ENCODE measurements around the gene PPOX.
A peak's percentile ranks its signal among the peaks of the same experiment; 100 is the strongest.

Gene PPOX

DNA sequence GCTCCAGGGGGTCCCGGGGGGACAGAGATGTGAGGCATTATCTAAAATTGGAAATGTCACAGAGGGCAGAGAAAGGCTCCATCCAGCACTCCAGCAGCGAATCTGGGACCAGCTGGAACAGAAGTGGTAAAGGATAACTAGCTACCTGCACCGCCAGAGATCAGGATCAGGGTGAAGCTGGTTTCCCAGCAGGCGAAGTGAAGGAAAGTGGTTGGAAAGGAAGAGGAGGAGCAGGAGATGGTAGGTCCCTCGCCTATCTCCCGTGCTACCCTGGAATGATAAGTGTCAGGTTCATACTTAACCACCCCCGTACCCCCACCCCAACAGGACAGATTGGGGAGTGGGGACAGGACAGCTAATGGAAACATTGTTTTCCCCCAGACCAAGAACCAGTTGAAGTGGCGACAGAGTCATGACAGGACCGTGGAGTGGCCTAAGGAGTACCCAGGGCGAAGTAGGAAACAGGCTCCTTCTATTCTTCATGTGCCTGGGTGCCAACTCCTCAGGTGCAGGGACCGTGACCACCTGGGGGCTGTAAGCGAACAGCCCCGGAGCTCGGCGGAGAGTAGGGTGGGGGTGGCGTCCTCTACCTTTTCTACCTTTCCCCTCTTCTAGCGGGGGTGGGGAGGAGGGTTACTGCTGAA lies 10.4 kb downstream of the PPOX start:
- no peak for DNase-seq

DNA sequence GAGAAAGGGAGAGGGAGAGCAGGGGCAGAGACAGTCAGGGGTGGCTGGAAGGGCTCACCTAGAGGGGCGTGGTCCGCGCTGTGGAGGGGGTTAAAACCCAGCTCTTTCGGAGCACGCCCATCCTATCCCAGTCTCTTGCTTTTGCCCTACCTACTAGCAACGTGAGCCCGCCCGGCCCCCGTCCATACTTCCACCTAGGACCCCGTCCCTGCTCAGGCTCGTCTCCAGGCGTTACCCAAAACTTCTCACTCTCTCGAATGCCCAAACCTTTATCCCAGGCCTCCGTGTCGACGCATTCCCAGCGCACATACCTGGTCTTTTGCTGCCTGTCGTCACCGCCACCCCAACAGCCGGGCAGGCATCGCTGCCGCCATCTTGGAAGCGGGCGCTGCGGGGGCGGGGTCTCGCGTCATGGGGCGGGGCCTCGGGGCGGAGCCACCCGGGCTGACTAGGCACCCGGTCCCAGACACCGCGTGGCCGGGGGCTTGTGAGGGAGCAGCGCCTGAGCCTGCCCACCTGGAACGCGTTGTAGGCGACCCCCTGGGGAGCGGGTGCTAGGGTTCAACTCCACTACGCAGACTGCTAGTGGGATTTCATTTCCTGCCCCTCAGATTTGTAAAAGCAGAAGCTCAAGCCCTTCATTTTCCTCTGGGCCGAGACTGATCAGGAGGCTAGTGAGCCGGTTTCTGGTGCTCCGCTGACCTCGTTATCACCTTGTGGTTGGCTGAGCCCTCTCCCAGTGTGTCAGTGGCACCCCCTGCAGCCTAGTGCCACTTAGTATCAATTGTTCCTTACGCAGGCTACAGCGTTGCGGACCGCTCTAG lies 11.1 kb downstream of the PPOX start, which contains the start of gene B4GALT3:
Gene B4GALT3 (minus strand): TSS at position 396 of the 824 bp plus-strand sequence. CDS start 1,447 bp downstream, outside the sequence.
- DNase-seq = peak in 1 of 2 experiments; percentile 75

DNA sequence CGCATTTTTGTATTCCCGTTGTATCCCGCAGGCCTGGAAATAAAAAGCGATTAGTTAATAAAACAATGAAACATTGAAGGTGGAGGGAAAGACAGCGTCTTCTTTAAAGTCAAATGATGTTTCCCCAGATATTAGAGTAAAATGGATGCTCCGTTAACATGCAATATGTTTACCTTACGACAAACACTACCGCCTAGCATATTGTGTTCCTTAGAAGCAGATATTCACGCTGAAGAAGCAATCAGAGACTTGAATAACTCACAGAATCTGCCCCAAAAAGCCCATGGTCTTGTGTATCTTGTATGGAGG lies 11.7 kb downstream of the PPOX start:
- DNase-seq = no peak

DNA sequence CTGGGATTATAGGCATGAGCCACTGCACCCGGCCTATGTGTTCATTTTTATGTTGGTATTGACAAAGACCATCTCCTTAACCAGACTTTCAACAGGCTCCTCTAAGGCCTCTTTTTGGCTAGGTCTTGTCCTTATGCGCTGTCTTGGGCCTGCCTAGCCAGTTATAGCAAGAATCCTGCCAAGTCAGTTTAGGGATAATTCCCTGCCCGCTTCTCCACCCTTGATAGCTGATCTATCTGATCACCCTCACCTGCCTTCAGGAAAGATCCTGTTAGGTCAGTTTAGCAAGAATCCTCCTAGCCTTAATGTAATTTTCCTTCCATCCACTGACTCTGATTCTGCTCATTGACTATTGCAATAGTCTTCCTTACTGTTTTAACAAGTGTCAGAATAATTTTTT lies 13.5 kb downstream of the PPOX start:
- no peak for DNase-seq

DNA sequence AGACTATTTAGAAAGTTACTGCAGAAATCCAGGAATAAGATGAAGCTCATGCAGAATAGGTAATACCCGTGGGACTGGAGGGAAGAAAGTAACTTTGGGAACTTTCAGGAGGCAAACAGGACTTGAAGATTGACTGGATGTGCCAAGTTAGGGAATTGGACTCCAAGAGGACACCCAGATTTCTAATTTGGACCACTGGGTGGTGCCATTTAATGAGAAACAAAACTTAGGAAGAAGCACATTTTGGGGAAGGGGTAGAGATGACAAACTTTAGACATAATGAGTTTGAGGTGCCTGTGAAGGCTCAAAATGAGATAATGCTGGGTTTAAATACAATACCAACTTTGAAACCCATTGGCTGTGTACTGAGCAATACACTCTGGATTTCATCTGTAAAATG lies 14.4 kb downstream of the PPOX start:
- no peak for DNase-seq

DNA sequence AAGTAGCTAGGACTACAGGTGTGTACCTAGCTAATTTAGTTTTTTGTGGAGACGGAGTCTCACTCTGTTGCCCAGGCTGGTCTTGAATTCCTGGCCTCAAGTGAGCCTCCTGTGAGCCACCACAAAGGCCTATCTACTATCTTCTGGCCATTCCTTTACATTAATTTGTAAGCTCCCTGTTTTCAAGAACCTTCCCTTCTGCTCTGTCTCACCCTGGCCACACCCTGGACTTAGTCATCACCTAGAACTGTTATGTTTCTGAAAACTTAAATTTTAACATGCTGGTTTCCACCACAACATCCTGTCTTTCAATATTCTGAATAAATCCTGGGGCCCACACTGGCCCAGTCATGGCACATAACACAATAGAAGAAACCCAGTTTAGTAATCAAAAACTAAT lies 16.0 kb downstream of the PPOX start:
- no peak for DNase-seq

DNA sequence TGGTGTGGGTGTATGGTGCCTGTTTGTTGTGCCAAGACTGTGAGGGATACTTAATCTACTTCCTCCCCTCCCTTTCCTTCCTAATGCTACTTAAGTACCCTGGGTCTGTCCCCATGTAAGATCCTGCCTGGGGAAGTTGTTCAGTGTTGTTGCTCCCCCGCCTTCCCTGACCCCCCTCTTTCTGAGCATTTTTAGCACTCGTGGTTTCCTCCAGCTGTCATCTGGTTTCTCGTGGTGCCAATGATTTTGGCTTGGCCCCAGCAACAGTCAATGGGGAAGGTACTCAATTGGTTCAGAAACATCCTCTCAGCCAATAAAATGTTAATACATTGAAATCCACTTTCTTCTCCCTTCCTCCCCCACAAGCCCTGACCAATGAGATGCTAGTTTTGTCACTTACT lies 19.1 kb downstream of the PPOX start:
- DNase-seq = no peak

DNA sequence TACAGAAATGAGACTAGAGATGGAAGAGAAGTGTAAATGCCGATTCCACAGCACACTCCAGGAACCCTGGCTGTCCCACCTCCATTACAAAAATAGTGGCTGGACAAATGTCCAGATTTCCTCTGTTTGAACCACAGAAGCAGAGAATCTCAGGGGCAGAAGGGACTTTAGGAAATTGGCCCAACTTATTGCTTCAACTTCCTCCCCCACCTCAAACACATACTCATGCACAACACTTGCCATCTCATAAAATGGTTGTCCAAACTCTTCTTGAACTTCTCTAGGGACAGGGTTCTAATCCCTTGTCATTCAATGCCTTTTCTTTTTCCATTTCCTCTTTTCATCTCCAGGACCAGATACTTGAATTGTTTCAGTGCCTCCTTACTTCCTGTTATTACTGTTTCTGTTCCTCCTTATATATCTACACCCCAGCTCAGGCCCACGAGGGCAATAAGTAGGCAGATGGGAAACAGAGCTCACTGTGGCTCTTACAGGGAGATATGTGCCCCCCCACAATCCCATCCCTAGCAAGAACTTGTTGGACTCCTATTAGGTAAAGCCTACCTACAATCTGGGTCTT lies 19.6 kb downstream of the PPOX start:
- no peak for DNase-seq

DNA sequence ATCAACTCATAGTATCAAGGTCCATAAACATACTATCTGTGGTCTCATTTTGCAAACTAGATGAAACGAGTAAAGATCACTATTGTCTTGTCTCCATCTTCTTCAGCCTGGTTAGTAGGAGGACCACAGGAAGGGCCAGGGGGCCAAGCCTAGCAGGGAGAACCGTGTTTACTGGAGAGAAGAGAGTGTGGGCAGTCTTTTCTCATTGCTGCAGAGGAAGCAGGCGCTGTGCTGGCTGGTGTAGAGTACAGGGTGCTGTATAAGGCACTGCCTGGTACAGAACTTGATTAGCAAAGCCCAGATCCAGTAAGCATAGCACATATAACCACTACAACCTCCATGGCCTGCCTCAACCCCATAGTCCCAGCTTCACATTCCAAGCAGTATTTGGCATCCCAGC lies 21.1 kb downstream of the PPOX start:
- no peak for DNase-seq

DNA sequence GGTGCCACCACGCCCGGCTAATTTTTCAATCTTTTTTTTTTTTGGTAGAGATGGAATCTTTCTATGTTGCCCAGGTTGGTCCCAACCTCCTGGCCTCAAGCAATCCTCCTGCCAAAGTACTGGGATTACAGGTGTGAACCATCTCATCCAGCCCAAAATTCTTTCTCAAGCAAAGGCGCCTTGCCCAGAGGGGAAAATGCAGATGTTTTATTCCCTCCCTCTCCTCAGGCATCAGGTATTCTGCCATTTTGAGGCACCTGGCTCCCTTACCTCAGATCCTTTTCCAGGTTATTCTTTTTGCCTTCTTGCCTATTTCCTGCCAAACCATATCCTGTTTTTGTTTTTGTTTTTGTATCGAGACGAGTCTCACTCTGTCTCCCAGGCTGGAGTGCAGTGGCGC lies 22.2 kb downstream of the PPOX start:
- DNase-seq = no peak

DNA sequence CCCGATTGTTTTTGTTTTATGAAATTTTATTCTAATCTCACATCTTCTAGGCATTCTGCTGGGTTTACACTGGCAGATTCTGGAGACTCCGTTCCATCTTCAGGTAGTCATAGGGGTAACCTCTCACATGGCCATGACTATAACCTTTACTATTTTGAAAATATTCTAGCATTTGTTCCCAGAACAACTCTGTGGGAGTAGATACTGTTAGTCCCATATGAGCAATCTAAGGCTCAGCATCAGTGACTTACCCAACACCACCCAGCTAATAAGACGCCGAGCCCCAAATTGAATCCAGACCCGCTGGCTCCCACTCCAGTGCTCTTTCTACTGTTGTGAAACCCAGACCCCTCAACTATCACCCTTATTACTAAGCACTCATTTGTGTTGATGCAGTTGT lies 22.8 kb downstream of the PPOX start:
- no peak for DNase-seq

DNA sequence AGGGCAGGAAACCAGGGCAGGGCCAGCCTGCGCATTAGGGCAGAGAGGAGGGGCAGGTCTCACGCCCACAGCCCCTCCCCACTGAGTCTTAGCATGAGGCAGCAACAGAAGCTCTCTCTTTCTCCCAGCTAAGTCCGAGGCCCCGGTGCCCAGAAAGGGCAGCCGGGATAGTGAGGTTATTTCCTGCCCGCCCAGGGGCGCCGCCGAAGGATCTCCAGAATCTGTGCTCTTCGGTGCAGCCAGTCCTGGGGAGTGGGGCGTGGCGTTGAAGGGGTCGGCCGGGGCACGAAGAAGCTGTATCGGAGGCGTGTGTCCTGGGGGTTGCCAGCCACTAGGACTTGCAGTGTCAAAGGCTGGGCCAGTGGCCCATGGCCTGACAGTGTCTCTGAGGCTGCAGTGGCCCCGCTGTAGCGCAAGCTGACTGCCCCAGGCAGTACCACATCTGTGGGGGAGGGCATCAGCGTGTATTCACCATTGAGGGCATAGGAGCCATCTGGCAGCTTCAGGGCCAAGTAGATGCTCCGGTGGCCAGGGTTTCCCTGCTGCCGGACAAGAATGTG lies 24.8 kb downstream of the PPOX start:
- DNase-seq = no peak

DNA sequence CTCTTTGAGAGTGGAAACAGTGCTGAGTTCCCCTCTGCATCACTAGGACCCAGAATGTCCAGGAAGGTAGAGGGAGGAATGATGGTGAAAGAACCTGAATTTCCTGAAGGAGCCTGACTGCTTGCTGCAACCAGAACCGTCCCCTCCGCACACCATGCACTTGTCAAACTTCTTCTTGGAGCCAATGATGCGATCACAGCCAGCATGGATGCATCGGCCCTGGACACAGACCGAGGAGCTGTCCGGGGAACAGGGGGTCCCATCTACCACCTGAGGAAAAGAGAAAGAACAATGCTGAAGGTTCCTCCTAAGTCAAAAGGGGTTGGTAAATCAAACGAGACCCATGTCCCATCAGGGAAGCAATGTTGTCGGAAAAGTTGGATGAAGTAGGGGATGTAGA lies 25.7 kb downstream of the PPOX start:
- no peak for DNase-seq

DNA sequence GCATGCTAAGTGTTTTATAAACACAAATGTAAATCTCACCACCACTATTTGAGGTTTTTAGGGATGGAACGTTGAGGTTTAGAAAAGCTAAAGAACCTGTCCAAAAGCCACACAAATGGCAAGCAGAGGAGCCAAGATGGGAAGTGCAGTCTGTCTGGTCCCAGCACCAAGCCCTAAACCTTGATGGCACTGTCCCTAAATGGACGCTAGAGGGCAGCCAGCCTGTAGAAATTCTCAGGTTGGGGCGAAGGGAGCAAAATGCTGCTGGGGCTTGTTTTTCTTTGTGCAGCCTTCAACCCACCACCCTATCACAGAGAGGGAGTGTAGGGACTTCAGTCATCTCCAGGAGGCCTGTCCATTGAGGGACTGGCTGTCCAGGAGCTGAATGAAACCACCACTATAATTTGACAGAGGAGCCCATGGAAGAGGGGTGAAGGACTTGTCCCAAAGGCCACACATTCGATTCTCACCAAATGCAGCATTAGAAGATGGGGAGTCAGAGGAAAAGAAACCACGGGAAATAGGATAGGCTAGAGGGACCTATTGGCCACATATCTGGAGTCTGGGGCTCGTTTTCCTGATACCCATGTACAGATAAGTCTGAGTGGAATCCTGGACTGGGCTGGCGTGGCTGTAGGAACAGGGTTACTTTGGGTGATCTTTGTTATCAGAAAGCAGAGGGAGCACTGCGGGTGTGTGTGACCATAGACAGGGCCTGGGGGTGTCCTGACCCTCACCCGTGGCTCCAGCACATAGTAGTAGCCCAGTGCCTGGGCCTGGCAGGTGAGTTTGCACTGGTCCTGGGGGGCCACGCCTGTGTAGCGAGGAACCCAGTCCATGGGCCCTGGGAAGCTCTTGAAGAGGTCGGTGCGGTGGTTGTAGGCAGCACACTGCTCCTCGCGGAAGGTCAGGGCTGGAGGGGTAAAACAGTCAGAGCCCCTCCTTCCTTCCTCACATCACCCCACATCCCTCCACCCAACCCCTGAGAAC lies 26.5 kb downstream of the PPOX start:
- DNase-seq = no peak

DNA sequence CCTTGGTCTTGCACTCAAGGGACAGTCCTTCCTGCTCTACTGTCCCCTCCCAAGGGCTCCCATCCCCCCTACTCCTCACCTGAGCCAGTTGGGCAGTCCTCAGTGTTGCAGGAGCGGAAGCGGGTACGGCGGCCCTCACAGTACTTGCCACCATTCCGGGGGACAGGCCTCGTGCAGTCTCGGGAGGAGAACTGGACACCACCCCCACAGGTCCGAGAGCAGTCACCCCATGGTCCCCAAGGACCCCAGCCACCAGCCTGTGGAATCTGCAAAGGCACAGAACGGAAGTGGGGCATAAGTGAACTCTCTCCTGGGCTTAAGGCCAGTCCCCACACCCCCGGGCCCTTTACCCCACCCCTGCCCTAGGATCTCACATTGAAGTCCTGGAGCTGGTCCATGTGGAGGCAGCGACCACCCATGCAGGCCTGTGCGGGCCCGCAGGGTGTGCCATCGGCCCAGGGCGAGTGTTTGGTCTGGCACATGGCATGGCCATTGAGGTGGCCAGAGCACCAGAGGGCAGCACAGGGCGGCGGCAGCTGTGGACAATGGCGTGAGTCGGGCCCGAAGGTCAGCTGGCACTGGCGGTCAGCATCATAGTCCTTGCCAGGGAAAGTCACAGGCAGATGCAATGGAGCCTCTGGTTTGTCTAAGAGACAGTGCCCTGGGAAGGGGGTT lies 27.5 kb downstream of the PPOX start:
- no peak for DNase-seq

DNA sequence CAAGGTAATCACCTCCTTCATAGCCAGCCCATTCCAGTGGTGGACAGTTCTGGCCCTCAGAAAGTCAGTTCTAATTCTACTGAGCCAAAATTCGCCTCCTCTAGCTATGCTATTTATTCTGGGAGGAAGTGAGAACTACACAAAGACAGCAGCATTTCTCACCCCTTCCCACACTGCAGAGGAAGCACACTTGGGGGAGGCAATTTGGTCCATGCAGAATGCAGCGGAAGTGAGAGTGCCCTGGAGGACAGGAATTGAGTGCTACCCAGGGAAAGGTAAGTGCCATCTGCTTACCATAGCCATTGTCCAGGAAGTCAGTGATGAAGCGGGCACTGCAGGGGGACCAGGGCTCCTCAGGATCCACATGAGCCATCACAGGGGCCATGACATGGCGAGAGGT lies 28.9 kb downstream of the PPOX start:
- DNase-seq = no peak

DNA sequence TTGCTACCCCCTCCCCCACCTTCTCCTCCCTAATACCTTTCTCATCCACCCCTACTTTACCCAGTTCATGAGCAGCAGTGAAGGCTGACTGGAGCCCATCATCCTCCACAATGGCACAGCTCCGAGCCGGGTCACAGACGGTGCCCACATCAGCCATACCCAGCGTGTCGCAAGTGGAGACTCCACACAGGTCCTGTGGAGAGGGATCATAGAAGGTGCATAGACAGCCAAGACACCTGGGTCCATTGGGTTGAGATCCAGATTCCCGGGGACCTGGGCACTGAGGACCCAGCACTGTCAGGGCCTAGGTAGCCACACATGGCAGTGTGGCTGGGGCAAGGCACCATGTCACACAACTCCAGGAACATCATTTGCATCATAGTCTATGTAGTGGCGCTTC lies 29.9 kb downstream of the PPOX start:
- no peak for DNase-seq

DNA sequence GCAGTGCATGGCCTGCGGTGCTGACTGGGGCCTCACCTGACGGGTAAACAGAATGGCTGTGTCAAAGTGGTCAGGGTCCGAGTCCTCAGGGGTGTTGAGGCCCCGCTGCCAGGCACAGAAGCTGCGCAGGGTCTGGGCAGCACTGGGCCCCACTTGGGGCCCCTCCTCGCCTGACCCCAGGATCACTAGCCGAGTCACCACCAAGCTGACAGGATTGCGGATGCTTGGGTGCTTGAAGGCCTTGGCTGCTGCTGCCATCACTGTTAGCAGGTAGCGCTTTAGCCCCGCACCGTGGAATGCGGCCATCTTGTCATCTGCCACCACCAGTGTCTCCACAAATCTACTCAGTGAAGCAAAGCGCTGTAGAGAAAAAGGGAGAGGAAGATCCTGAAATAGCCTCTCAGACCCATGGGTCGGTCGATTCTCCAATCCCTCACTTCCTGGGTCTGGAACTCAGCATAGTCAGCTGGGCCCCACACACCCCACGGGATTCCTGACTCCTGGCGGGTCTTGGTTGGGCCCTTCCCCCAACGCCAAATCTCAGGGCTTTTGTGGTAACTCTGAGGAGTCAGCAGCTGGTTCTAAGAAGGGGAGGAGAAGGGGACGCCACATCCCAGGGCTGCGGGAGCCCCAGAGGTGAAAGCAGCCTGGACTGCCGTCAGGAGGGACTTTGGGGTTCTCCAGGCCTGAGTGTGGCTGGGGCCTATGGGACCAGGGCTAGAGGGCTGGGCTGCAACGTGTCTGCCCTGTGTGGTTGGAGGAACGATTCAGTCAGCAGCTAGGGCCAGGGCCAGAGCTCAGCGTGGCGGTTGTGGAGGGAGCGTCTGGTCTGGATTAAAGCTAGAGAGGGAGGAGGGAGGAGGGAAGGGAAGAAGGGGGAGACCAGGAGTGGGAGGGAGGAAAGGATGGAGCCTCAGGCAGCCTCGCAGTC lies 30.6 kb downstream of the PPOX start:
- DNase-seq = no peak

DNA sequence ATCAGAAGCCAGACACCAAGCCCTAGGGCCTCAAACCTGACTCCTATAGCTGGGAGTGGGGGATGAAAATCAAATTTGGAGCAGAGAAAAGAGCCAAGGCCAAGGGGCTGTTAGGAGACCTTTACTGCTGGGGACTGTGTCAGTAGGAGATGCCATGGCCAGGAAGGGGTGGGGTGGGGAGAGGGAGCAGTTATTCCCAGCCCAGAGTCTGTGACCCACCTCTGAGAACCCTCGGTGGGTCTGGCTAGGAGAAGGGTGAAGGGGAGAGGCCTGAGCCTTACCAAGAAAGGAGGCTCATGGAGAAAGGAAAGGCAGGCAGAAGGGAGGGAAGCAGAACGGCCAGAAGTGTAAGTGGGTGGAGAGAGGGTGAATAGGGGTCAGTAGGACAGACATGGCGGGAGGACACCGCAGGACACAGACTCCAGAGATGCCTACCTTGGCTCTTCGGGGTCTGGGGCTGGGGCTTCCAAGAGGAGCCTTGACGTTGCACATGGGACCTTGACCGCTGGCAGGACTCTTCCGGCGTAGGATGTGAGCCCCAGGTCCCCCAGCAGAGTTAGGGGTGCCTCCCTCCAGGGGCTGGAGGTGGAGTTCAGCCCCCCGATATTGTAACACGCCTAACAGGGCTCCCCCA lies 31.5 kb downstream of the PPOX start:
- DNase-seq = no peak

DNA sequence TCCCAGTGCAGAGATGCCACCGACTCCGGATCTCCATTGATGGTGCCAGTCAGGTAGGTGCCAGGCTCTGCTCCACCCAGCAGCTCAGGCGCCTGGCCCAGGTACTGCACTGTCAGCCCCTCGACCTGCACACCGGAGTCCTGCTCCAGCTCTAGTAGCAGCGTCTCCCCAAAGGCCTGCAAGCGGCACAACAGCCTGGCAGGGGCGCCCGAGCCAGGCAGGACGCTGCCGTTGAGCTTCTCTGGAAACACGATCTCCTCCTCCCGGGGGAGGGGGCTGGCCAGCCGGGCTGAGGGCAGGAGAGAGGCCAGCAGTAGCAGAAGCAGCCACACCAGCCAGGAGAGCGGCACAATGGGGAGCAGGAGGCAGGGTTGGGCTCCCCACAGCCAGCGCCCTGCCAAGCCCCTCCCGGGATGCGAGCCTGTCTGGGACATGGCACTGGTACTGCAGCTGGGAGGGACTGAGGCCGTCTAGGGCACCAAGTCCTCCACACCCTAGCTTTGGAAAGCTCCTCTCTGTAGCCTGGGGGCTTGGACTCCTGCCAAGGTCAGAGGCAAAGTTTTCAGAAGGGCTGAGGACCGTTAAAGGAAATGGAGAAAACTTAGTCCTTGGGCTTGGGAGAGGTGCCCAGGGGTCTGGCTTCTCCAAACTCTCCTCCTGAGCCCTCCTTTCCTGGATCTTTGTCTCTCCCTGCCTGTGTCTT lies 32.1 kb downstream of the PPOX start:
- no peak for DNase-seq
